Dendritic cell treated with granulocyte-macrophage colony-stimulating factor and Interleukin-4, amounts not matched to agents 40 ng/mL and 50 ng/mL, for 4 days (primary cell): ENCODE data around the gene KLHL7.

ENCODE experiments used
- H3K27ac Mint-ChIP-seq: one replicate; pipeline ENCODE4 v1.8.0; 2022; ENCODE audit warnings: mild to moderate bottlenecking, mixed read lengths
- H3K27me3 Mint-ChIP-seq: one replicate; pipeline ENCODE4 v1.8.0; 2022; ENCODE audit warnings: mild to moderate bottlenecking, mixed read lengths
- H3K36me3 Mint-ChIP-seq: one replicate; pipeline ENCODE4 v1.8.0; 2022; ENCODE audit warnings: low read depth, mixed read lengths
- H3K4me1 Mint-ChIP-seq: one replicate; pipeline ENCODE4 v1.8.0; 2022; ENCODE audit warnings: low read depth, mixed read lengths
- H3K4me3 Mint-ChIP-seq: one replicate; pipeline ENCODE4 v1.8.0; 2022; ENCODE audit warnings: mild to moderate bottlenecking, moderate library complexity, mixed read lengths
- H3K9me3 Mint-ChIP-seq: one replicate; pipeline ENCODE4 v1.8.0; 2022; ENCODE audit warnings: mixed read lengths
- intact Hi-C: fragments of 100-400 bp; cut with micrococcal nuclease; formaldehyde crosslinking; loops from one replicate; pipeline ENCODE4 v1.15.0; 2022

KLHL7 gene, protein sequence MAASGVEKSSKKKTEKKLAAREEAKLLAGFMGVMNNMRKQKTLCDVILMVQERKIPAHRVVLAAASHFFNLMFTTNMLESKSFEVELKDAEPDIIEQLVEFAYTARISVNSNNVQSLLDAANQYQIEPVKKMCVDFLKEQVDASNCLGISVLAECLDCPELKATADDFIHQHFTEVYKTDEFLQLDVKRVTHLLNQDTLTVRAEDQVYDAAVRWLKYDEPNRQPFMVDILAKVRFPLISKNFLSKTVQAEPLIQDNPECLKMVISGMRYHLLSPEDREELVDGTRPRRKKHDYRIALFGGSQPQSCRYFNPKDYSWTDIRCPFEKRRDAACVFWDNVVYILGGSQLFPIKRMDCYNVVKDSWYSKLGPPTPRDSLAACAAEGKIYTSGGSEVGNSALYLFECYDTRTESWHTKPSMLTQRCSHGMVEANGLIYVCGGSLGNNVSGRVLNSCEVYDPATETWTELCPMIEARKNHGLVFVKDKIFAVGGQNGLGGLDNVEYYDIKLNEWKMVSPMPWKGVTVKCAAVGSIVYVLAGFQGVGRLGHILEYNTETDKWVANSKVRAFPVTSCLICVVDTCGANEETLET

GRCh38 chr7:23105644-23106056 lies at the start of gene KLHL7:
KLHL7 (plus strand) TSS chr7:23105785; CDS start chr7:23106027, 242 bp downstream.
- Mint-ChIP-seq H3K36me3 (peaks cover 10% of the 10 kb centered on the region), H3K9me3 (no peaks in the 10 kb centered on the region), H3K27ac (peak within 1 kb of the TSS; percentile 97), H3K4me1 (peaks cover 34% of the 10 kb centered on the region), H3K4me3 (peak within 1 kb of the TSS; percentile 99), H3K27me3 (no peaks in the 10 kb centered on the region)
- intact Hi-C loops = loop anchor here (2.0 to 5.0 kb wide), 2 partner anchors 75 to 192 kb away; partner anchors contain the start of gene MALSU1

GRCh38 chr7:23058408-23059096 lies 47.0 kb upstream of the KLHL7 start:
- Mint-ChIP-seq H3K27me3 (peaks cover 4% of the 10 kb centered on the region), H3K36me3 (no peaks in the 10 kb centered on the region), H3K27ac (no peak overlapping the region), H3K4me3 (no peak overlapping the region), H3K9me3 (no peaks in the 10 kb centered on the region), H3K4me1 (no peaks in the 10 kb centered on the region)
- intact Hi-C loops = loop anchor here (5.0 to 10.0 kb wide), 2 partner anchors 66 to 494 kb away; no protein-coding TSS in a partner anchor

DNA sequence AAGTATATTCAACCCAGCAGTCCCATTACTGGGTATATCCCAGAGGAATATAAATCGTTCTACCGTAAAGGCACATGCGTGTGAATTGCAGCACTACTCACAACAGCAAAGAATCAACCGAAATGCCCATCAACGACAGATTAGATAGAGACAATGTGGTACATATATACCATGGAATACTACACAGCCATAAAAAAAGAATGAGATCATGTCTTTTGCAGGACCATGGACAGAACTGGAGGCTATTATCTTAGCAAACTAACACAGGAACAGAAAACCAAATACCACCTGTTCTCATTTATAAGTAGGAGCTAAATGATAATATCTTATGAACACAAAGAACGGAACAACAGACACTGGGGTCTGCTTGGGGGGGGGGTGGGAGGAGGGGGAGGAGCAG lies 44.3 kb upstream of the KLHL7 start:
- intact Hi-C loops = no loop called here
- Mint-ChIP-seq H3K4me1 (no peaks in the 10 kb centered on the region), H3K4me3 (no peak overlapping the region), H3K27me3 (peaks cover 5% of the 10 kb centered on the region), H3K36me3 (no peaks in the 10 kb centered on the region), H3K9me3 (no peaks in the 10 kb centered on the region), H3K27ac (no peak overlapping the region)

DNA sequence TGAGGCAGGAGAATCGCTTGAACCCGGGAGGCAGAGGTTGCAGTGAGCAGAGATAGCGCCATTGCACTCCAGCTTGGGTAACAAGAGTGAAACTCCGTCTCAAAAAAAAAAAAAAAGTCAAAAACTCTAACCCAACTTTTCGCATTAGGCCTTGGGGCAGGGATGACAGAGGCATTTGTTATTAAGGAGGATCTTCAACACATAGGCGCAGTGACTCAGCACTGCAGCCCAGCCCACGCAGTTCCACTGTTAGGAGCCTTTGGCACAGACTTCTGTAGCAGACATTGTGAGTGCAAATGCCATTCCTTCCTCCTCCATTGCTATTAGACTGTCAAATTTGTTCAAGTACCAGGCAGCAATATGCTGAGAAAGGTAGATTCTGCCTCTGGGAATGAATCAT lies 43.1 kb upstream of the KLHL7 start:
- intact Hi-C loops = no loop called here
- no peaks in the 10 kb centered on the region for H3K4me1 Mint-ChIP-seq

DNA sequence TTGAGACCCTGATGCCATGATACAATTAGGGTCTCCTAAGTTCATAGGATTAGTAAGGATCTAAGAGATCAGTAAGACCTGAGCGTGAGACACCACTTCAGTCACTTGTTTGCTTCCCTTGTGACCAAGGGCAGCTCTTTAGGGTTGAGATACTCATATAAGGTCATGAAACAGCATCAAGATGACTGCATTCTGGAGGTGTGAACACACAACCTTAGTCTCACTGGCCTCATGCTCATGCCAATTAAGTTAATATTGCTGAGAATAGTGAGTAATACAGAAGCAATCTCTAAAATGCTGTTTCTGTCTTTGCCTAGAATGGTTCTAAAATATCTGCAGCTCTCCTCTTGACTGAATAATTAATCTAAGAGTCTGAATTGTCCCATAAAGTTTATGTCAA lies 39.6 kb upstream of the KLHL7 start:
- Mint-ChIP-seq H3K27me3 (peaks cover 4% of the 10 kb centered on the region), H3K27ac (no peak overlapping the region), H3K4me3 (no peak overlapping the region), H3K4me1 (no peaks in the 10 kb centered on the region), H3K9me3 (no peaks in the 10 kb centered on the region), H3K36me3 (no peaks in the 10 kb centered on the region)
- intact Hi-C loops = no loop called here

More for the DNA sequence above, 43.1 kb upstream of the KLHL7 start:
- Mint-ChIP-seq H3K4me3 (no peak overlapping the region), H3K27ac (no peak overlapping the region), H3K9me3 (no peaks in the 10 kb centered on the region), H3K27me3 (peaks cover 5% of the 10 kb centered on the region), H3K36me3 (no peaks in the 10 kb centered on the region)

DNA sequence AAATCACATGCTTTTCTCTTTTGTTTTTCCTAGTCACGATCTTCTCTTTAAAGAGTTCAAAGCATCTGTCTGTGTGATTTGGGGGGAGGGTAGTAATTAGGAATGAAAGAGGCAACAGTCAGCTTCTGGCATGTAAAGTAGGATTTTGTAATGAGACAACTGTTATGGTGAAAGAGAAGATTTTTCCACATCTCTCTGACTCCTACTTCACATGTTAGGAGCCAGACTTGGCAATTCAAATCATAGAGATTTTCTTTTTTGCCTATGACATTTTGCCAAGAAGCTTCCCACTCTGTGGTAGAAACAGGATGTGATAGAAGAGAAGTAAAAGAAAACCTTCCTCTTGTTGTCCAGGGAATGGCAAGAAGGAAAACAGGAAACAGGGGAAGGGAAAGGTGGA lies 38.3 kb upstream of the KLHL7 start:
- H3K27me3 Mint-ChIP-seq = peaks cover 1% of the 10 kb centered on the region
- no peak overlapping the region for H3K4me3 Mint-ChIP-seq
- H3K9me3 Mint-ChIP-seq = no peaks in the 10 kb centered on the region
- intact Hi-C loops = no loop called here
- H3K27ac Mint-ChIP-seq = no peak overlapping the region
- H3K4me1 Mint-ChIP-seq = no peaks in the 10 kb centered on the region
- no peaks in the 10 kb centered on the region for H3K36me3 Mint-ChIP-seq

DNA sequence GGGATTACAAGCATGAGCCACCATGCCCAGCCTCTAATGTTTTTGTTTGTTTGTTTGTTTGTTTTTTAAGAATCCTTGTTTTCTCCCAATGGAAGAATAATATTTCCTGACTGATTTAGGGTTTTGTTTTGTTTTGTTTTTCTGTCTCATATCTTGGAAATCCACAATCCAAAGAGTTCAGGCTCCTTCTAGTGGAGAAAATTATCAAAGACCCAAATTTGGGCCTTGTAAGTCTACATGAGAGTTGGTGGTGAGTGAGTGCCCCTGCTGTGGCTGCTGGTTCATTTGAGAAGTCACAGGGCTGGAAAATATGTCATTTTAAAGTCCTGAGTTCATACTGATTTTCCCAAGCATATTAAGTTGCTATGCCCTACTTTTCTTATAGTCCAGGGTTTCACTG lies 33.5 kb upstream of the KLHL7 start:
- intact Hi-C loops = no loop called here
- H3K27me3 Mint-ChIP-seq = peaks cover 2% of the 10 kb centered on the region
- H3K4me1 Mint-ChIP-seq = peaks cover 5% of the 10 kb centered on the region
- H3K9me3 Mint-ChIP-seq = no peaks in the 10 kb centered on the region
- H3K4me3 Mint-ChIP-seq = no peak overlapping the region
- H3K36me3 Mint-ChIP-seq = no peaks in the 10 kb centered on the region
- no peak overlapping the region for H3K27ac Mint-ChIP-seq

DNA sequence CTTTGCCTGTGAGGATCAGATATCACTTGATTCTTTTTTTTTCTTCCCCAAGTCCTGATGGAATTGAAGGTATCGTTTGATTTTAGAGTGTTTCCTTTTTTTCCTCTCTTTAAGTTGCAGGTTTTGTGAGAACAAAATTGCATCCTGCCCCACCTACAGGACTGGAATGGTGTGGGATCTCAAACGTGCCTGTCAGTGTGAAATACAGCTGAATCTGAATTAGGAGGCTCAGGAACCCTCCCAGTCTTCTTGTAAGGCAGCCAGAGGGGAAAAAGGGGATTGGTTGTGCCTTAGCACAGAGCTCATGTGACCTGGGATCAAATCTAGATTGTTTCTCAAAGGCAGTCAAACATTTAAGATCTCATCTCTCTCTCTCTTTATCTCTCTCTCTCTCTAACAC lies 32.7 kb upstream of the KLHL7 start:
- Mint-ChIP-seq H3K27me3 (peaks cover 2% of the 10 kb centered on the region), H3K9me3 (no peaks in the 10 kb centered on the region), H3K4me3 (no peak overlapping the region), H3K27ac (no peak overlapping the region), H3K4me1 (peaks cover 5% of the 10 kb centered on the region), H3K36me3 (no peaks in the 10 kb centered on the region)
- intact Hi-C loops = no loop called here

DNA sequence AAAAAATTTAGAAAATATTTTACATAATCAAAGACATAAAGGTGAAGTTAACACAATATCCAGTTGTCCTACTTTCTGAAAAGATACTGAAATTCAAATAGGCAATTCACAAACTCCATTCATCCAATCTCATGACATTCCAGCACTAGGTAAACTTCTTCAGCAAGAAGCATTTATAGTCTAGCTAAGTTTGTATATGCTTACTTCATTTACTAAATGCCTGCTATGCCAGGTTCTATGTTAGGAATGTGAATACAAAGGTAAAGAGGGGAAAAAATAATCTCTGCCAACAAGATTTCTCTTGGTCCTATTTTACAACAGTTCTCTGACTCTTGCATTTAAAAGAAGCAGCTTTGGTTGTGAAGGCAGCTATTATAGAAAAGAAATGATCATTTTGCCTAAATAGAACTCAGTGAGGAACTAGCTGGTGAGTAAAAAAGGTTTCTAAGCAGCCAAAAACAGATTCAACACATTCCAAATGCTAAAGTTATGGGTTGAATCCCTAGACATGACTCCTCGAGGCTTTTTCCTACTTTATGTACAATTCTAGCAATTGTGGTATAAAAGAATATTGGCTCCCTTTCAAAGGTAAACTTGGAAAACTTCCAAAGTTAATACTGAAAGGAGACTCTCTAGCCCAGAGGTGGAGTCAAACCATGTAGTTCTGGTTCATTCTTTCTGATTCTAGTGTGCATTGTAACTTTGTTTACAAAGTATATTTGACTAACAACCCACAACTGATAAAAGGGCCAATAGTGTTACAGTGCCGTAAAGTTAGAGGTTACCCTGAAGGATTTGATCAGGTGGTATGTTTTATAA lies 30.9 kb upstream of the KLHL7 start:
- intact Hi-C loops = no loop called here
- peaks cover 5% of the 10 kb centered on the region for H3K4me1 Mint-ChIP-seq
- H3K27me3 Mint-ChIP-seq = peaks cover 2% of the 10 kb centered on the region

GRCh38 chr7:23075571-23075970 lies 30.0 kb upstream of the KLHL7 start:
- H3K9me3 Mint-ChIP-seq = no peaks in the 10 kb centered on the region
- H3K4me3 Mint-ChIP-seq = no peak overlapping the region
- no peaks in the 10 kb centered on the region for H3K36me3 Mint-ChIP-seq
- no peak overlapping the region for H3K27ac Mint-ChIP-seq
- peaks cover 2% of the 10 kb centered on the region for H3K27me3 Mint-ChIP-seq
- H3K4me1 Mint-ChIP-seq = peaks cover 5% of the 10 kb centered on the region
- intact Hi-C loops = no loop called here

More for the DNA sequence above, 30.9 kb upstream of the KLHL7 start:
- H3K27ac Mint-ChIP-seq = no peak overlapping the region
- no peak overlapping the region for H3K4me3 Mint-ChIP-seq
- H3K36me3 Mint-ChIP-seq = no peaks in the 10 kb centered on the region
- no peaks in the 10 kb centered on the region for H3K9me3 Mint-ChIP-seq

DNA sequence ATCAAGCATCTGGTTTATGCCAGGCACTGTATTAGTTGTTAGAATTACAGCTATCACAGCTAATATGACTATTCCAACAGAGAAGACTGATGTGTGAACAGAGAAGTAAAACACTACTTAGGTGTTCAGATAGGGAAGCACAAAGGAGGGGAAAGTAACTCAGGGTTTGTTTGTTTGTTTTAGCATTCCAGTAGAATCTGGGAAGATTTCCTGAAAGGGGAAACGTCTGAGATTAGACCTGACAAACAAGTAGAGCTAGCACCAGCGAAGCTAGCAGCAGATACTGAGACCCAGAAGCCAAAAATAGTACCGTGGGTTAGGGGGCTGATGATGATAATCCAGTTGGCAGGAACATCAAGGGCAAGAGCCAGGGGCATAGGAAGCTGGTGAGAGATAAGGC lies 28.8 kb upstream of the KLHL7 start:
- Mint-ChIP-seq H3K4me3 (no peak overlapping the region), H3K4me1 (peaks cover 5% of the 10 kb centered on the region), H3K27me3 (peaks cover 2% of the 10 kb centered on the region), H3K27ac (no peak overlapping the region), H3K9me3 (no peaks in the 10 kb centered on the region), H3K36me3 (no peaks in the 10 kb centered on the region)
- intact Hi-C loops = no loop called here

DNA sequence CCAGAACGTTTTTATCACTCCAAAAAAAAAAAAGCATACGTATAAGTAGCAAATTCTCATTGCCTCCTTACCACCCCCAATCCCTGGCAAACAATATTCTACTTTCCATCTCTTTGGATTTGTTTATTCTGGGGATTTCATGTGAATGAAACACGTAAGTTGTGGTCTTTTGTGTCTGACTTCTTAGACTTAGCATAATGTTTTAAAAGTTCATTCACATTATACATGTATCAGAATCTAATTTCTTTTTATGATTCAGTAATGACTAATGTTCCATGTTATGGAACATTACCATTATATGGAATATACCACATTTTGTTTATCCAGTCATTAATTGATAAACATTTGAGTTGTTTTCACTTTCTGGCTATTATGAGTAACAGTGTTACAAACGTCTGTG lies 12.5 kb upstream of the KLHL7 start:
- Mint-ChIP-seq H3K27ac (no peak overlapping the region), H3K9me3 (peaks cover 11% of the 10 kb centered on the region), H3K4me3 (no peak overlapping the region), H3K36me3 (no peaks in the 10 kb centered on the region), H3K4me1 (no peaks in the 10 kb centered on the region), H3K27me3 (peaks cover 11% of the 10 kb centered on the region)
- intact Hi-C loops = no loop called here

DNA sequence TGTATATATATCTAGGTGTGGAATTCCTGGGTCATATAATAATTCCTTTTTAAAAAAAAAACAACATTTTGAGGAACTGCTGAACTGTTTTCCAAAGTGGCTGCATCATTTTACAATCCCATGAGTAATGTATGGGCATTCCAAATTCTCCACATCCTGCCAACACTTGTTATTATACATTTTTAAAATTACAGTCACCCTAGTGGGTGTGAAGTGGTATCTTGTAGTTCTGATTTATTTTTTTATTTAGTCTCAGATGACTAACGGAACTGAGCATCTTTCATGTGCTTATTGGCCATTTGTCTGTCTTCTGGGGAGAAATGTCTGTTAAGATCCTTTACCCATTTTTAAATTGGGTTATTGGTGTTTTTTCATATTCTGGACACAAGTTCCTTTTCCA lies 12.0 kb upstream of the KLHL7 start:
- H3K27ac Mint-ChIP-seq = no peak overlapping the region
- H3K36me3 Mint-ChIP-seq = no peaks in the 10 kb centered on the region

More for the DNA sequence above, 12.0 kb upstream of the KLHL7 start:
- no peak overlapping the region for H3K4me3 Mint-ChIP-seq
- H3K9me3 Mint-ChIP-seq = peaks cover 11% of the 10 kb centered on the region
- no peaks in the 10 kb centered on the region for H3K4me1 Mint-ChIP-seq
- peaks cover 11% of the 10 kb centered on the region for H3K27me3 Mint-ChIP-seq
- intact Hi-C loops = no loop called here
